Measurements from ENCODE around the gene OSBPL3.

OSBPL3 gene

GRCh38 chr7:24885716-24886115, 94.3 kb downstream of the OSBPL3 start:
- no peak overlapping the region for H3K27ac ChIP-seq (ENCODE audit: low read depth in 2 of 2, low read length in 2 of 2)
- no peak overlapping the region for H3K9ac ChIP-seq (ENCODE audit: low read depth in 1 of 2, low read length in 2 of 2)
- no peaks in the 10 kb centered on the region for H3K36me3 ChIP-seq (ENCODE audit: control insufficient read depth in 2 of 2, insufficient read depth in 2 of 2, low read length in 2 of 2)
- no peaks in the 10 kb centered on the region for H3K4me1 ChIP-seq (ENCODE audit: control insufficient read depth in 2 of 2, insufficient read depth in 2 of 2, low read length in 2 of 2)
- H3K9me3 ChIP-seq (ENCODE audit: control insufficient read depth in 2 of 2, low read length in 2 of 2): no peaks in the 10 kb centered on the region
- H3K27me3 ChIP-seq (ENCODE audit: control insufficient read depth in 2 of 2, insufficient read depth in 2 of 2, low read length in 2 of 2): no peaks in the 10 kb centered on the region
- no peak overlapping the region for H3K4me3 ChIP-seq (ENCODE audit: low read length in 2 of 2)

GRCh38 chr7:24885305-24885704, 94.7 kb downstream of the OSBPL3 start:
- Histone ChIP-seq H3K9me3 (ENCODE audit: control insufficient read depth in 2 of 2, low read length in 2 of 2) (no peaks in the 10 kb centered on the region), H3K4me3 (ENCODE audit: low read length in 2 of 2) (no peak overlapping the region), H3K36me3 (ENCODE audit: control insufficient read depth in 2 of 2, insufficient read depth in 2 of 2, low read length in 2 of 2) (no peaks in the 10 kb centered on the region), H3K9ac (ENCODE audit: low read depth in 1 of 2, low read length in 2 of 2) (no peak overlapping the region), H3K27ac (ENCODE audit: low read depth in 2 of 2, low read length in 2 of 2) (no peak overlapping the region), H3K4me1 (ENCODE audit: control insufficient read depth in 2 of 2, insufficient read depth in 2 of 2, low read length in 2 of 2) (no peaks in the 10 kb centered on the region), H3K27me3 (ENCODE audit: control insufficient read depth in 2 of 2, insufficient read depth in 2 of 2, low read length in 2 of 2) (no peaks in the 10 kb centered on the region)

GRCh38 chr7:24884401-24884800, 95.6 kb downstream of the OSBPL3 start:
- Histone ChIP-seq H3K4me3 (ENCODE audit: low read length in 2 of 2) (no peak overlapping the region), H3K27ac (ENCODE audit: low read depth in 2 of 2, low read length in 2 of 2) (no peak overlapping the region), H3K36me3 (ENCODE audit: control insufficient read depth in 2 of 2, insufficient read depth in 2 of 2, low read length in 2 of 2) (no peaks in the 10 kb centered on the region), H3K27me3 (ENCODE audit: control insufficient read depth in 2 of 2, insufficient read depth in 2 of 2, low read length in 2 of 2) (no peaks in the 10 kb centered on the region), H3K9me3 (ENCODE audit: control insufficient read depth in 2 of 2, low read length in 2 of 2) (no peaks in the 10 kb centered on the region), H3K4me1 (ENCODE audit: control insufficient read depth in 2 of 2, insufficient read depth in 2 of 2, low read length in 2 of 2) (no peaks in the 10 kb centered on the region), H3K9ac (ENCODE audit: low read depth in 1 of 2, low read length in 2 of 2) (no peak overlapping the region)

- Histone ChIP-seq H3K9ac (ENCODE audit: low read depth in 1 of 2, low read length in 2 of 2) (no peak overlapping the region), H3K4me1 (ENCODE audit: control insufficient read depth in 2 of 2, insufficient read depth in 2 of 2, low read length in 2 of 2) (peaks cover 0 to 4% of the 10 kb centered on the region in 2 donors), H3K9me3 (ENCODE audit: control insufficient read depth in 2 of 2, low read length in 2 of 2) (no peaks in the 10 kb centered on the region), H3K27ac (ENCODE audit: low read depth in 2 of 2, low read length in 2 of 2) (no peak overlapping the region), H3K36me3 (ENCODE audit: control insufficient read depth in 2 of 2, insufficient read depth in 2 of 2, low read length in 2 of 2) (no peaks in the 10 kb centered on the region), H3K27me3 (ENCODE audit: control insufficient read depth in 2 of 2, insufficient read depth in 2 of 2, low read length in 2 of 2) (no peaks in the 10 kb centered on the region), H3K4me3 (ENCODE audit: low read length in 2 of 2) (no peak overlapping the region)
Observed at GRCh38 chr7:24883622-24884013, 96.4 kb downstream of the OSBPL3 start.

DNA sequence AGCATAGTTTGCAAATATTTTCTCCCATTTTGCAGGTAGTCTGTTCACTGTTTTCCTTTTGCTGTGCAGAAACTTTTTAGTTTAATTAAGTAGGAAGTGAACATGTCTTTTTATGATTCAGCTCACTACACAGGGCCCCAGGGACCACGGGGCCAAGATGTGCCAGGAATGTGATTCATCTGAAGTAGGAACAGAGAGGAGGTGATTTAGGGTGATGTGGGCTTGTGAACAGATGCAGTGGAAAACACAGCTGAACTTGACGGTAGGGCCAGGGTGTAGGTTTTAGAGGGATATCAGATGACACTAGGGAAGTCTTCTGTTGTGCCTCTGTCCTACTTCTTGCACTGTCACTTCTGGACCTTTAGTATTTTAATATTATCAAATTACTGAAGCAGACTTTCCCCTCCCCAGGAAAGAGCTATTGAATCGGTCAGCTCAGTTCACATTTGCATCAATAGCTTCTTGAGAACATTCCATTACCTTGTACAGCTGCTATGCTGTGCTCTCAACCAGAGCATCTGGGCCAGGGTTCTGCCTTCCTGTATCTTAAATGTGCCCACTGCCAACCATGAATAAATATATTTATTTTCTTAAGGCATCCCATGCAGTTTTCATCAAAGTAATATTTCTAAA, 96.9 kb downstream of the OSBPL3 start:
- no peak overlapping the region for H3K4me3 ChIP-seq (ENCODE audit: low read length in 2 of 2)
- peaks cover 0 to 8% of the 10 kb centered on the region in 2 donors for H3K4me1 ChIP-seq (ENCODE audit: control insufficient read depth in 2 of 2, insufficient read depth in 2 of 2, low read length in 2 of 2)
- H3K27ac ChIP-seq (ENCODE audit: low read depth in 2 of 2, low read length in 2 of 2): no peak overlapping the region
- H3K9me3 ChIP-seq (ENCODE audit: control insufficient read depth in 2 of 2, low read length in 2 of 2): no peaks in the 10 kb centered on the region
- H3K36me3 ChIP-seq (ENCODE audit: control insufficient read depth in 2 of 2, insufficient read depth in 2 of 2, low read length in 2 of 2): no peaks in the 10 kb centered on the region
- no peak overlapping the region for H3K9ac ChIP-seq (ENCODE audit: low read depth in 1 of 2, low read length in 2 of 2)
- no peaks in the 10 kb centered on the region for H3K27me3 ChIP-seq (ENCODE audit: control insufficient read depth in 2 of 2, insufficient read depth in 2 of 2, low read length in 2 of 2)

DNA sequence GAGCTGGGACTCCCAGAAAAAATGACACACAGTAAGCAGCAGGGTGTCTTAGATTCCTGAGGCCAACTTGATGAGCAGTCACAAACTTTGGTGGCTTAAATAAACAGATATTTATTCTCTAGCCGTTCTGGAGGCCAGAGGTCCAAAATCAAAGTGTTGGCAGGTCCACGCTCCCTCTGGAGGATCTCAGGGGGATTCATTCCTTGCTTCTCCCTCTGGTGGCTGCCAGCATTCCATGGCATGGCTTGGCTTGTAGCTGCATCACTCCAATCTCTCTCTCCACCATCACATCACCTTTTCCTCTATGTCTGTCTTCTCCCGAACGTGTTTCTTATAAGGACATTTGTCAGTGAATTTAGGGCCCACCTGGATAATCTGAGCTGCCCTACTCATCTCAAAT, 98.4 kb downstream of the OSBPL3 start:
- H3K4me3 ChIP-seq (ENCODE audit: low read length in 2 of 2): no peak overlapping the region
- H3K4me1 ChIP-seq (ENCODE audit: control insufficient read depth in 2 of 2, insufficient read depth in 2 of 2, low read length in 2 of 2): peaks cover 0 to 8% of the 10 kb centered on the region in 2 donors
- H3K27ac ChIP-seq (ENCODE audit: low read depth in 2 of 2, low read length in 2 of 2): no peak overlapping the region
- H3K27me3 ChIP-seq (ENCODE audit: control insufficient read depth in 2 of 2, insufficient read depth in 2 of 2, low read length in 2 of 2): no peaks in the 10 kb centered on the region
- no peaks in the 10 kb centered on the region for H3K36me3 ChIP-seq (ENCODE audit: control insufficient read depth in 2 of 2, insufficient read depth in 2 of 2, low read length in 2 of 2)
- no peaks in the 10 kb centered on the region for H3K9me3 ChIP-seq (ENCODE audit: control insufficient read depth in 2 of 2, low read length in 2 of 2)
- no peak overlapping the region for H3K9ac ChIP-seq (ENCODE audit: low read depth in 1 of 2, low read length in 2 of 2)

GRCh38 chr7:24880886-24881285, 99.1 kb downstream of the OSBPL3 start:
- Histone ChIP-seq H3K27ac (ENCODE audit: low read depth in 2 of 2, low read length in 2 of 2) (no peak overlapping the region), H3K9ac (ENCODE audit: low read depth in 1 of 2, low read length in 2 of 2) (no peak overlapping the region), H3K4me3 (ENCODE audit: low read length in 2 of 2) (no peak overlapping the region), H3K27me3 (ENCODE audit: control insufficient read depth in 2 of 2, insufficient read depth in 2 of 2, low read length in 2 of 2) (no peaks in the 10 kb centered on the region), H3K9me3 (ENCODE audit: control insufficient read depth in 2 of 2, low read length in 2 of 2) (no peaks in the 10 kb centered on the region), H3K36me3 (ENCODE audit: control insufficient read depth in 2 of 2, insufficient read depth in 2 of 2, low read length in 2 of 2) (no peaks in the 10 kb centered on the region), H3K4me1 (ENCODE audit: control insufficient read depth in 2 of 2, insufficient read depth in 2 of 2, low read length in 2 of 2) (peaks cover 0 to 8% of the 10 kb centered on the region in 2 donors)

DNA sequence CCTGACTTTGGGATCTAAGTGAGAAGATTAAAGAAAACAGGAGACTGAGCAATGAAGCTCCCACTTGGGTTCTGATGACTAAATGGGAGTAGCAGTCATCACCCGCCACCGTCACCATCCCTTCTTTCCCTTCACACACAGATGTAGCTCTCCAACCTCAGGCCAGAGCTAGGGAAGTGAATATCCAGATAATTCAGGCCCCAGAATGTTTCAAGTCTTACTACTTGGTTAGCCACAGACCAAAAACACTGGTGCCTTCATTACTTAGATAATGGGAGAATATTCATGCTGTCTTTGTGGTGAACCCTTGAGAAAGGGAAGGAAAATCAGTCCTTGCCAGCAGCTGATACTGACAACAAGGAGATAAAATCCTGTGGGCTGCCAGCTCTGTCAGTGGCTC, 100.7 kb downstream of the OSBPL3 start:
- H3K36me3 ChIP-seq (ENCODE audit: control insufficient read depth in 2 of 2, insufficient read depth in 2 of 2, low read length in 2 of 2): no peaks in the 10 kb centered on the region
- peaks cover 0 to 8% of the 10 kb centered on the region in 2 donors for H3K4me1 ChIP-seq (ENCODE audit: control insufficient read depth in 2 of 2, insufficient read depth in 2 of 2, low read length in 2 of 2)
- no peak overlapping the region for H3K27ac ChIP-seq (ENCODE audit: low read depth in 2 of 2, low read length in 2 of 2)
- no peaks in the 10 kb centered on the region for H3K27me3 ChIP-seq (ENCODE audit: control insufficient read depth in 2 of 2, insufficient read depth in 2 of 2, low read length in 2 of 2)
- H3K4me3 ChIP-seq (ENCODE audit: low read length in 2 of 2): no peak overlapping the region
- no peak overlapping the region for H3K9ac ChIP-seq (ENCODE audit: low read depth in 1 of 2, low read length in 2 of 2)
- H3K9me3 ChIP-seq (ENCODE audit: control insufficient read depth in 2 of 2, low read length in 2 of 2): no peaks in the 10 kb centered on the region

GRCh38 chr7:24877790-24878311, 102.1 kb downstream of the OSBPL3 start:
- Histone ChIP-seq H3K36me3 (ENCODE audit: control insufficient read depth in 2 of 2, insufficient read depth in 2 of 2, low read length in 2 of 2) (no peaks in the 10 kb centered on the region), H3K27me3 (ENCODE audit: control insufficient read depth in 2 of 2, insufficient read depth in 2 of 2, low read length in 2 of 2) (no peaks in the 10 kb centered on the region), H3K4me3 (ENCODE audit: low read length in 2 of 2) (no peak overlapping the region), H3K9me3 (ENCODE audit: control insufficient read depth in 2 of 2, low read length in 2 of 2) (no peaks in the 10 kb centered on the region), H3K4me1 (ENCODE audit: control insufficient read depth in 2 of 2, insufficient read depth in 2 of 2, low read length in 2 of 2) (peaks cover 0 to 8% of the 10 kb centered on the region in 2 donors), H3K27ac (ENCODE audit: low read depth in 2 of 2, low read length in 2 of 2) (peak overlapping the region in 1 of 2 donors; percentile 49), H3K9ac (ENCODE audit: low read depth in 1 of 2, low read length in 2 of 2) (no peak overlapping the region)

- Histone ChIP-seq H3K36me3 (ENCODE audit: control insufficient read depth in 2 of 2, insufficient read depth in 2 of 2, low read length in 2 of 2) (peaks cover 0 to 5% of the 10 kb centered on the region in 2 donors), H3K9me3 (ENCODE audit: control insufficient read depth in 2 of 2, low read length in 2 of 2) (no peaks in the 10 kb centered on the region), H3K4me3 (ENCODE audit: low read length in 2 of 2) (no peak overlapping the region), H3K27ac (ENCODE audit: low read depth in 2 of 2, low read length in 2 of 2) (no peak overlapping the region), H3K27me3 (ENCODE audit: control insufficient read depth in 2 of 2, insufficient read depth in 2 of 2, low read length in 2 of 2) (no peaks in the 10 kb centered on the region), H3K4me1 (ENCODE audit: control insufficient read depth in 2 of 2, insufficient read depth in 2 of 2, low read length in 2 of 2) (peaks cover 0 to 8% of the 10 kb centered on the region in 2 donors), H3K9ac (ENCODE audit: low read depth in 1 of 2, low read length in 2 of 2) (no peak overlapping the region)
Observed at GRCh38 chr7:24874791-24875190, 105.2 kb downstream of the OSBPL3 start.

Measured in mucosa of rectum (tissue), 2 donors.